GM12865 (cell line): ENCODE results near the gene TNIK.

Experiments used
- DNase-seq: peaks from one replicate; pipeline ENCODE4 v3.0.0; 2010; ENCODE audit warnings: low read depth
- H3K4me3 ChIP-seq: 2 replicates; pipeline ENCODE4 v1.5.1; 2011; ENCODE audit warnings: mild to moderate bottlenecking, low read depth, low read length, control low read depth
- CTCF ChIP-seq: IDR thresholded peaks from 2 replicates; pipeline ENCODE4 v1.5.1; 2011; ENCODE audit warnings: low read length, control low read depth, low read depth, inconsistent platforms; ENCODE audit not compliant: insufficient read depth; ENCODE audit errors: missing control alignments

Gene TNIK

GRCh38 chr3:171328419-171329082 lies 131.7 kb downstream of the TNIK start:
- TF ChIP-seq CTCF = peak; percentile 15
- H3K4me3 ChIP-seq = no peak overlapping the region
- DNase-seq = peak; percentile 57

- H3K4me3 ChIP-seq = no peak overlapping the region
- no peak for TF ChIP-seq CTCF
- no peak for DNase-seq
These were observed 132.6 kb downstream of the TNIK start for GRCh38 chr3:171327441-171328174.

- peak; percentile 37 for DNase-seq
- H3K4me3 ChIP-seq = no peak overlapping the region
- TF ChIP-seq CTCF = no peak
These were observed 133.3 kb downstream of the TNIK start for GRCh38 chr3:171326717-171327440.

- no peak overlapping the region for H3K4me3 ChIP-seq
- TF ChIP-seq CTCF = no peak
- DNase-seq = no peak
These were observed 136.2 kb downstream of the TNIK start for GRCh38 chr3:171323938-171324536.

- DNase-seq = no peak
- H3K4me3 ChIP-seq = no peak overlapping the region
- no peak for TF ChIP-seq CTCF
These were observed 138.4 kb downstream of the TNIK start for GRCh38 chr3:171321559-171322360.
